ENCODE measurements around the gene LGALS3BP.

Gene LGALS3BP

DNA sequence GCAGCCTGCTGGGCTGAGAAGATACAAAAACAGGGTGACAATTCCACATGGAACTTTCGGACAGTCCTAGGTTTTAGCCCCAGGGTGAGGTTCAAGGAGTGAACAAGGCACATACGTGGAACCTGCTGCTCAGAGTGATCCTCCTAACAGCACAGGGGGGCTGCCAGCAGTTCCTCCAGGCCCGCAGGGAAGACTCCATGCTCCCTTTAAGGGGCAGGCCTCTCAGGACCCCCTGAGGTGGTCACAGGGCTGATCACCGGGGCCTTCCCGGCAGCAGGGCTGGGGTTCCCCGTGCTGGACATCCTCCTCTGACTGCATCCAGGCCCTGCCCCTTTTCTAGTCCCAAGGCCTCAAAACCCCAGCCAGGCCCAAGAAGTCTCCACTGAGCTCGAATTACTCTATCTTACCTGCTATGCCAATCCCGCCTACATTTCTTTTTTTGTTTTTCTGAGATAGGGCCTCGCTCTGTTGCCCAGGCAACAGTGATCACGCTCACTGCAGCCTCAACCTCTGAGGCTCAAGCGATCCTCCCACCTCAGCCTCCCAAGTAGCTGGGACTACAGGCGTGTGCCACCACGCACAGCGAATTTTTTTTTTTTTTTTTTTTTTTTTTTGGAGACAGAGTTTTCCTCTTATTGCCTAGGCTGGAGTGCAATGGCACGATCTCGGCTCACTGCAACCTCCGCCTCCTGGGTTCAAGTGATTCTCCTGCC lies 19.5 kb upstream of the LGALS3BP start:
- no peak for DNase-seq

DNA sequence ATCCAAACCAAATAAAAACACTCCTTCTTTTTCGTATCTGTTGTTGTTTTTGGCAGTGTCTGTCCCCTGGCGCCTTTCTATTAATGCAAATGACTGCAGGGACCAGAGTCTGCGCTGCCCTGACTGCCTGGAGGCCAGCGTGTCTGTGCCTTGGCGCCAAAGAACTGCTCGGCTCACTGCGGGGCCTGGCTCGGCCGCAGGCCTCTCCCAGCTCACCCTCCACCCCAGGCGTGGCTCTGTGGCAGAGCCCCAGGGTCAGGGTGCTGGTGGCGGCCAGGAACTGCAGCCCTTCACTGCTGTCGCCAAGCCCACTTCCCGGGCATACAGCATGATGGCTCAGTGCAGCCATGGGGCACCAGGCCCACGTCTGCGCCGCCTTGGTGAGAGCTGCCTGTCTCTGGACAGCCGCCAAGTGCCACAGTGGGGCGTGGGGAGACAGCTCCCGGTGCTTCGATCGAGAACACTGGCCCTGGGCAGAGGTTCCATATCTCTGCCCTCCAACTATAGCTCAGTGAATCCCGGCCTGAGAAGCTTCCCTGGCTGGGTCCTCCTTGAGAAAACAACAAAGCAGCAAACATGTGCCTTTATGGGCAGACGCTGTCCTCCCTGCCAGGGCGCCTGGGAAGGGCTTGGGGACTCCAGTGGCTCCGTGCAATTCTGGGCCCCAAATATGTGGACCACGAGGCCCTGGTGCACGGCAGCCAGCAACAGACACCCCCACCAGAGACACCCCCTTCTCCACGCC lies 18.8 kb upstream of the LGALS3BP start:
- DNase-seq: no peak

DNA sequence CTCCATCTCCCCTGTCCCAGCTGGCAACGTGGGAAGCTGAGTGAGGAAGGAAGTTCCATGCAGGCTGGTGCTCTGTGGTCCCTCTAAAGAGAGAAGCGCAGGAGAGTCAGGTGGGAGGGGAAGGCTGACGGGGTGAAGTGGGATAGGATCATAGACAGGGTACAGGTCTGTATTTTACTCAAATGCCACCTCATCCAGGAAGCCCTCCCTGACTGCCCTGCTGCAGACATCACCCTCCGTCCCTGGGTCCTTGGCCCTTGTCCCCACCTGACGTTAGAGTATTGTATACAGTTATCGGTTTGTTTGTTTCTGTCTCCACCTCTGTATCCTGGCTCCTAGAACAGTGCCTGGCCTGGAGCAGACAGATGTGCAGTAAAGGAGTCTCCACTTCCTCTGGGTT lies 18.2 kb upstream of the LGALS3BP start:
- no peak for DNase-seq

DNA sequence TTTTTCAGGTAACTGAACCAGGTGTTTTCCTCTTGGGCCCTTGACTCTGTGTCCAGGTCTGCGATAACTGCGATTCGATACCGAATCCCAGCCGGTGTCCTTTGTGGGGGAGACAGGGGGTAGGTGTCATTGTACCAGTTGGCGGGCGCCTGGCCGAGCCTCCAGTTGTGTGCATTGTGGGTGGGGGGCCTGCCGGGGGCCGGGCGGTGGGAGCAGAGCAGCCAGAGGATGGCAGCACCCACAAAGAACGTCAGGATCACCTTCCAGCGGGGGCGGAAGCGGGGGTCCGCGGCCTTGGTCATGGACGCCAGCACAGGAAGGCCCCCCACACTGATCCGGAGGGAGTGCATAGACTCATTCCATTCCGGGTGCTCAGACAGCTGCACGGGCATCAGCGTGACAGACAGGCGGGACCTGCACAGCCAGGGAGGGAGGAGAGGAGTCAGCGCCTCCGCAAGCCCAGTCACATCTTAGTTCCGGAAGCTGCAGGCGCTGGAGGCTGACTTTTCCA lies 17.6 kb upstream of the LGALS3BP start:
- DNase-seq: no peak

DNA sequence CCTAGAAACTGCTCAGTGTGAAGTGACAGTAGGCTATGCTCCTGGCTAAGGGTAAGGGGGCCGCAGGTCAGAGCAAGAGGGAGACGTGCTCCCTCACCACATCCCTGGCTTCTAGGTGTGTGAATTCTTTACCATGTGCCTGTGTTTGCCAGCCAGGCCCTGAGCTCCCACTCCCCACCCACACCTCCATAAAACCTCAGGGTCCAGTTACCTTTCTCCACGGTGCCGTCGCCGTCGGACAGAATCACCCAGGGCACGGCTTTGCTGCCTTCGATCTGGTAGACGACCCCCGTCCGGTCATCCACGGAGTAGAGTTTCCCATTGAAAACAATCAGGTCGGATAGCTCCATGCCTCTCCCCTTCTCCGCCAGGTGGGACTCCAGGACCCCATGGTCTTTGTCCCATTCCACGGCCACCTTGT lies 17.1 kb upstream of the LGALS3BP start:
- DNase-seq: no peak

DNA sequence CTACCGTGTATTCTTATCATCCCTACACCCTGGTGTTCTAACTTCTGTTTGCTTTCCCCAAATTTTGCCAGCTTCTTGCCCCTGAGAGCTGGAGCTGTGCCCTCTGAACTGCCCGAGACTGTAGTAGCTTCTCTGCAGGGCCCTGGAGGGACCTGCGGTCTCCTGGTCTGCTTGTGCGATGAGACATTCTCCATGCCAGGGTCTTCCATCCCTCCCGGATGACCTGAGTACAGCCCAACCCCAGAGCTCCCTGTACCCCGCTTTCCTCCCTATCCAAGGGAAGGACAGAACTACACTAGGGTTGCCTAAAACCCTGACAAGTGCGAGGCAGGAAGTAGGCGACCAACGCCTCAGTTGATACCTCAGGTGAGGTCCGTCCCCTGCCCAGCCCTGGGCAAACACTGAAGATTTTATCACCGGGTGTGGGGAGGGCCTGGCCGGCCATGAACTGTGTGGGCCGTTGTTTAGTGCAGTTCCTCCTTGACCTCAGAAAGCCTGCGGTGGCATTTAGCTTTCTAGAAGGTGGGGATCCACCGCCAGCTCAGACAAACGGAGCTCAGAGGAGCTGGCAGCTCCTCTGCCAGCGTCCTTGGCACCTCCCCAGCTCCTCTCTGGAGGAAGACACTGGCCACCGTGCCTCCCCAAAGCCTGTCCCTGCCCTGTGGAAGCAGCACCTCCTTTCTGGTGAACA lies 16.2 kb upstream of the LGALS3BP start:
- no peak for DNase-seq

DNA sequence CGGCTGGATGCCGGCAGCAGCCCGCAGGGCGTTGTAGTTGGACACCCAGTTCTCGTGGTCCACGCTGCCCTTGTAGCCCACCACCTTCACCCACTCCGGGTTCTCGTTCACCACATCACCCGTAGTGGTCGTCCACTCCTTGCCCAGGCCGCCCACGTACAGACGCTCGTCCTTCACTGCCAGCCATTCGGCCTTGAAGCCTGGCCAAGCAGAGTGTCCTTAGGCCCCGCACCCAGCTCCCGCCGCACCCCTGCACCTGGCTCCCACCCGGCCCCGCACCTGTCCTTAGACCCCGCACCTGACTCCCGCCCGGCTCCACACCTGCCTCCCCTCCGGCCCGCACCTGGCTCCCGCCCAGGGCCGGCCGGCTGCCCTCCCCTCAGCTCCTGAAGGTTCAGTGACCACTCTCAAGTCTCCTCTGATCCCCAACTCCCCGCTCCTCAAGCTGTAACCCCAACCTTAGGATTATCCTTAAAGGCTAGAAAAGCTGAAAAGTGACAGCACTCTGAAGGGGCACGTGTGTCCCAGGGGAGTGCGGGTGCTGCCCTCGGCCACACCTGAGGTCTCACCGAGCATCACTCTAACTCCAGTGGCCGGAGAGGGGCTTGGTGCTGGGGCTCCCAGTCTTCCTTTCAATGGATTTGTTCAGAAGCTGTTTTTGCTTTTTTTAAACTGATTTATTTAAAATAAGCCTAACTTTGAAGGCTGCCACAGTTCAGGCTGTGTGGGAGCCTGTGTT lies 15.5 kb upstream of the LGALS3BP start:
- no peak for DNase-seq

DNA sequence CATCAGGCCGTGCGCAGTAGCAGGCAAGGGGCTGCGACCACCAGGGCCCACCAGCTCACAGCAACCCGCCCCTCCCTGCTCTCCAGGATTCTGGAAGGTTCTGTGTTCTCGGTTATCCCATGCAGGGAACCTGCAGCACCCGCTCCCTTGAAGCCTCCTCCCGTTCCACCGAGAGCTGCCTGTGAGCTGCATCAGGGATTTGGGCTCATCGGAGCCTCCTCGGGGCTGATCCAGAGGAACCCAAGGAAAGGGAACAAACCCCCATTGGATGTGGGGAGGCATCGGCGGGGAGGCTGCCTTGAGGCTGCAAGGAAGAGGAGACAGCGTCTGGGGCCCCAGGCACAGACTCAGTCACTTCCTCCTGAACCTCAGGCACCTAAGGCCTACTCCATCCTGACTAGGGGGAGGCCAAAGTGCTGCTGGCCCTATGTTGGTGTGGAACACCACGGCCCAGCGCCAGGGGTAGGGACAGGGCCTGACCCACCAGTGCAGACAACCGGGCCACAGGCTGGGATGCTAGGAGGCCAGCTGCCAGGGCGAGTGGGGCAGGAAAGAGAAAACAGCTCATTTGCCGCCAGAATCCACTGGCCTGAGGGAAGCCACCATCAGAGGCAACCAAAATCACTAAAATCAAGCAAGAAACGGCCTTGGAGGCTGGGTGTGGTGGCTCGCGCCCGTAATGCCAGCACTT lies 14.4 kb upstream of the LGALS3BP start:
- DNase-seq: no peak

DNA sequence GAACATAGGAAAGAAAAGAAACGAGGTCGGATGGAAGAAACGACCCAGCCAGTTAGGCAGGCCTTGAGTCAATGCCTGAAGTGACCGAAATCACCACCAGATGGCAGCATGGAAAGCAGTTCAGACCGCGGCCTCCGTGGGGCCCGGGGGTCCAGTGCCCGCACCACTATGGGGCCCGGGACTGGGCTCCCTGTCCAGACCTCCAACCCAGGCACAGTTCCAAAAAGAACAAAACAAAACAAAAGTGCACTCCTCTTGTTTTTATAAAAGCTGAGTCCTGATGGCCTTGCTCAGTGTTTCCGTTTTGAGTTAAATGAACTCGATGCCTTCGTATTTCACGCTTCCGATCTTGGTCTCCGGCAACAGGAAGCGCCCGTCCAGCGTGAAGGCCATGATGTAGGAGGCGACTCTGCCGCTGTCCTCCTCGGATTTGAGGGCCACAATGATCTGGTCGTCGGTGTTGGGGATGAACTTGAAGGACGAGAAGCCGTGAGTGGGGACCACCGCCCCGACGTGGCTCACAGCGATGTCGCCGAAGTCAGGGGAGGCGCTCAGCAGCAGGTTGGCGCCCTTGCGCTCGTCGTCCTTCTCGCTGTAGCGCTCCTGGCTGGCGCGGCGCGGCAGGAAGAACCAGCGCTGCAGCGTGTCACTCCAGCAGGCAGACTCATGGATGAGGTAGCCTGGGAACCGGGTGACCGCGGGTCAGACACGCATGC lies 13.7 kb upstream of the LGALS3BP start:
- DNase-seq: peak; percentile 33

DNA sequence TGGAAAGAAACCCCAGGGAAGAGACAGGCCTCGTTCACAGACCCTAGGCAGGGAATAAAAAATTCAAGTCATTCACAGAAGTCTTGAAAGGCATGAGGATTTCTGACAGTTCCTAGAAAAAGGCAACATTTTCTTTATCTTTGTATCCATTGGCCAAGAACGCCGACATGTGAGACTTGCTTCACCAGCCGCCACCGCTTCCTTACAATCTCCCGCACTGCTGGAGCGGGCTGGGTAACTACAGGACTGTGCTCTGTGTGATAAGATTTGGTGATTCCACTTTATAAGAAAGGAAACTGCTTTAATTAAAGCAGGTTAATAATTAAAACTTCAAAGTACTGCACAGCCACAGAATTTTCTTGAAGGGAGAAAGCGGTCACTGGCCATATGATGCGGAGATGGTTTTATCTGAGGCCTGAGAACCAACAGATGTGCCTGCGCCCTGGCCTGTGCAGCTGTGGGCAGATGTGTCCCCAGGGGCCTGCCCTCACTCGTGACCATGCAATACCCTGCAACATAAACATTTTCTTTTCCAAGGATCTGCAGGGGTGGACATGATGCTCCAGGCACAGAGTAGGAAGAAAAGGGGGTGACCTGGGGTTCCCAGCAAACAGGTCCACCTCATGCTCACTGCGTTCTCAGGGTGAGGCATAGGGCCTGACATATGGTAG lies 13.0 kb upstream of the LGALS3BP start:
- no peak for DNase-seq

DNA sequence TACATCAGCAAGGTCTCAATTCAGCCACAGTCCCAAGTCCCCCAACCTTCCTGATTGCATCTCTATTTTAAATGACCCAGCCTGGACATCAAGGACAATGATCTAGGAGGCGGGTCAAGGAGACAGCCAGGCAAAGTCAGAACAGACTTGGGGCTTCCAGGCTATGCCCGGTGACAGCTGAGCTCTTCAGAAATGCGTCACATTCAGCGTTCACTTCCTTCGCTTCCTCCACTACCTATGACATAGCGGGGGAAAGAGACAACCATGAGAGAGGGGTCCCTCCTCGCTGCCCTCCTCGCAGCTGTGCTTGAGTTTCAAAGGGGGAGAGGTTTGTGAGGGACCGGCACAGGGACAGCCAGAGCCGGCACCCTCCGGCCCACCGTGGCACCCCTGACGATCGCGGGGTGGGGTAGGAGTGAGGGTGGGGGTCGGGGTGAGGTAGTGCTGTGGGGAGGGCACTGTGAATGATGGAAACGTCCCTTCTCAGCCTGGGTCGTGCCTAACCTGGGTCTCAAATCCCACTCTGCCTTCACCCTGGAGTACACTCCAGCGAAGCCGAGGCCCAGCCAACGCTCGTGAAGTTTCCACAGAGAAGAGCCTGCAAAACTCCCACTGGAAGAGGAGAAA lies 12.3 kb upstream of the LGALS3BP start:
- DNase-seq: no peak

DNA sequence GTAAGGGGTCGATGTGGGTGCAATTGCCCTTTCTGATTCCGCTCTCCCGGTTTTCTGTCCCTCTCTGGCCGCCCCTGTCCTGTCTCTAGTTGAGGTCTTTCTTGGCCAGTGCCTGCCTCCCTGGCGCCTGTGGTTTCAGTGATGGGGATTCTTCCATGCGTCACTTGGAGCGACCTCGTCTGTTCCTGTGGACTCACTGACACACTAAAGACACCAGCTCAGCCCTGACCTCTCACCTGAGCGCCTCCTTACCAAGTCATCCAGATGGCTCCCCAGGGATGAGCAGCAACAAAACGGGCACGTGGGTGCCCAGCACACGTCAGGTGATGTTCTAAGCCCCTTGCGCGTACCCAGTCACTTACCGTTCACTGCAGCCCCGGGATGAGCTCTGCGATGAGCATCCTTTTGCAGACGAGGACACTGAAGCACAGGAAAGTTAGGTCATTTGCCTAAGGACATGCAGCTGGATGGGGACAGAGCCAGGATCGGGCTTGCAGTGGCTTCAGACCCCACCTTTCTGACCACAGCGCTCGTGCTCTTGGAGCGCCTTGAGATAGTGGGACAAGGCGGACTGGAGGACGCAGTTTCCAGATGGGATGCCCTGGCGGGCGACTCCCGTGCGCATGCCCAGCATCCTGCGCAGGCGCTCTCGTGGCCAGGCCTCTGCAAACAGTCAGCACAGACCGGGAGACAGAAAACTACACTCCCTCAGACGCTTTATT lies 11.5 kb upstream of the LGALS3BP start:
- no peak for DNase-seq

DNA sequence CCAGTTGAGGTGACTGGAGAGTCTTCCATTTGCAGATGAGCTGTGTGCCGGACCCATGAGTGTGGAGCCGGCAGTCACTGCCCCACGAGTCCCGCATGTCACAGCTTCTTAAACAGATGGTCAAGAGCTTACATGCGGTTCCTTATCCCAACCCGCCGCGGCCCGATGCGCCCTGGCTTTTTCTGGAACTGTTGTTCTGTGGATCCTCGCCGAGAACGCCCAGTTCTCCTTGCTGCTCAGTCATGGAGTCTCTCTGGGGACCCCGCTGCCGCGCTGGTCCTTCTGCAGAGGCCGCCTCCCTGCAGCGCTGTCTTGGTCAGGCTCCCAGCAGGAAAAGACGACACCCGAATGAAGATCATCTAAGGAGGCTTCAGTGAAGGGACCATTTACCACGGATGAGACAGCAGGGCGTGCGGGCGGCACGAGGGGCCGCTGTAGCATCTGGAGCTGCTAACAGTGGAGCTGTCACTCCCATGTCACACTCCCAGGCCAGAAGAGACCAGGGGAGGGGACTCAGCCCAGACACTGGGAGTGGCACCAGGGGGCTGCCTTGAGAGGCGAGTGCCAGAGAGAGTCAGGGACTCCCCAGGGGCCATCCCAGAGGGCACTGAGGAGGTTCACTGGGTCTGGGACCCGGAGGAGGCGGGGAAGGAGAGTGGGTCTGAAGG lies 10.8 kb upstream of the LGALS3BP start:
- no peak for DNase-seq

DNA sequence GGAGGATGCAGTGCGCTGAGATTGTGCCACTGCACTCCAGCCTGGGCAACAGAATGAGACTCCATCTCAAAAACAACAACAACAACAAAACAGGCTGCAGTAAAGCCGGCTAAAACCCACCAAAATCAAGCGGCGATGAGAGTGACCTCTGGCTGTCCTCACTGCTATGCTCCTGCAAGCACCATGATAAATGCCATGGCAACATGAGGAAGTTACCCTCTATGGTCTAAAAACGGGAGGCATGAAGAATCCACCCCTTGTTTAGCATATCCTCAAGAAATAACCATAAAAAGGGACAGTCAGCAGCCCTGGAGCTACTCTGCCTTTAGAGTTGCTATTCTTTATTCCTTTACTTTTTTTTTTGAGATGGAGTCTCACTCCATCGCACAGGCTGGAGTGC lies 8.4 kb upstream of the LGALS3BP start:
- DNase-seq: no peak

DNA sequence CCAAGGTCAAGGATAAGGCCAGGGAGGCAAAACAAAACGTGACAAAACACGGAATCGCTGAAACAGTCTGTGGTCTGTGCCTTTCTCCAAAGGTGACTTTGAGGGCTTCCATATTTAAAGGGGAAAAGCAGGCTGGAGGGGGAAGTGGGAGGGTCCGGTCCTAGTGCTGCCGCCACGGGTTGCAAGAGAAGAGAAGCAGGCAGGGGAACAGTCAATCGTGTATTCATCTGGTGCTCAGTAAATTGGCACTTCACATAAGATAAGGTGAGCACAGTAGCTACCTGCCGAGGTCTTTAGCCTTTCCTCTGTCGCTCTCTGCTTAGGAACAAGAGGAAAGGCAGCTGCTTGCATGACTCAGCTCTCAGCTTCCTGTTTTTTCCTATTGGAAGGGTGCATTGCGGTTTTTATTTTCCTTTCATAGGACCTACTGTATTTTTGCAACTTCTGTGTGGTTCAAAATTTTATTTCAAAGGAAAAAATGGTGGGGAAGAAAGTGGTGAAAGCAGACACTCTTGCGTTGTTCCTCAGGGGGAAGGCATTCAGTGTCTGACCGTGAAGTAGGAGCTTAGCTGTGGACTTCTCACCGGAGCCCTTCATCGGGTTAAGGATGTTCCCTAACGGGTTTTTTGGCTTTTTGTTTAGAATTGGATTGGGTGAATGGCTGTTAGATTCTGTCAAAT lies 7.1 kb upstream of the LGALS3BP start:
- no peak for DNase-seq

DNA sequence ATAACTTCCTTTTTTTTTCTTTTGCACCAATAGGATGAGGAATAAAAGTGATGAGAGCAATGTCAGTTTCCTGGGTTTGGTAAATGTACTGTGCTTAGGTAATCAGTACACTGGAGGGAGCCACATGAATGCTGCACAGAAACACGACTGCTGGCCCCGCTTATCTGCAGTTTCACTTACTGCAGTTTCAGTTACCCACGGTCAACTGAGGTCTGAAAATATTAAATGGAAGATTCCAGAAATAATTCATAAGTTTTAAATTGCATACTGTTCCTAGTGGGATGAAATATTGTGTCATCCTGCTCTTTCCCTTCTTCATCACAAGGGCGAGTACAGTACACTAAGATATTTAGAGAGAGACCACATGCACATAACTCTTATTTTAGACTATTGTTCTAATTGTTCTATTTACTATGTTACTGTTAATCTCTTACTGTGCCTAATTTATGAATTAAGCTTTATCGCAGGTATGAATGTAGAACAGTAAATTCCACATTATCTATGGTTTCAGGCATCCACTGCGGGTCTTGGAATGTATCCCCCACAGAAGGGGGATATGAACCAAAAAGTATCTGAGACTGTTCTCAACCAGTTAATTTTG lies 6.4 kb upstream of the LGALS3BP start:
- DNase-seq: no peak

DNA sequence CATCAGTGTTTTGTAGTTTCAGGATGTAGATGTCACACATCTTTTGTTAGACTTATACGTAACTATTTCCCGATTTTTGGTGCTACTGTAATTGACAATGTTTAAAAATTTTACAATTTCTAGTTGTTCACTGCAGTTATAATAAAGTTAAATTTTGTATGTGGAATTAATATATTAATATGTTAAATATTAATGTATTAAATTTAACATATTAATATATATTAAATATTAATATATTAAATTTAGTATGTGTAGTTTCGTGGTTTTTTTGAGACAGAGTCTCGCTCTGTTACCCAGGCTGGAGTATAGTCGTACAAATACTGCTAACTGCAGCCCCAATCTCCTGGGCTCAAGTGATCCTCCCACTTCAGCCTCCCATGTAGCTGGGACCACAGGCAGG lies 5.7 kb upstream of the LGALS3BP start:
- no peak for DNase-seq
